ENCODE results near the gene AUTS2. TPM values are rescaled to one million over a fixed set of nuclear protein-coding genes. Genes with fewer than 3 reads are reported as not detected.

AUTS2 gene
- polyA plus RNA-seq, 3 donors, result 0.08 to 0.35 TPM; not detected in 1

GRCh38 chr7:69957661-69958060, 359.4 kb downstream of the AUTS2 start:
- H3K27ac Mint-ChIP-seq, result no peak overlapping the region
- peaks cover 8% of the 10 kb centered on the region for H3K4me1 Mint-ChIP-seq
- no CpG with 5 or more reads among the region's 2 CpGs for WGBS (ENCODE audit: insufficient coverage)
- Histone ChIP-seq H2AFZ (ENCODE audit: insufficient read depth, low read depth, low read length, poor library complexity, severe bottlenecking) (no peak overlapping the region), H3K9ac (ENCODE audit: insufficient read depth, low read length, poor library complexity, severe bottlenecking) (no peak overlapping the region), H3K27ac (ENCODE audit: low read depth in 1 of 2, low read length in 2 of 2) (no peak overlapping the region), H3K4me3 (replicated peaks in 1 of 3; ENCODE audit: low read depth in 2 of 3, low read length in 3 of 3) (no peak overlapping the region), H3K4me1 (ENCODE audit: control insufficient read depth in 1 of 2, insufficient read depth in 2 of 2, low read length in 2 of 2) (no peaks in the 10 kb centered on the region), H3K9me3 (replicated peaks in 1 of 2; ENCODE audit: control insufficient read depth in 1 of 2, insufficient read depth in 1 of 2, low read length in 2 of 2) (no peaks in the 10 kb centered on the region), H3K36me3 (replicated peaks in 1 of 2; ENCODE audit: control insufficient read depth in 1 of 2, insufficient read depth in 2 of 2, low read length in 2 of 2) (no peaks in the 10 kb centered on the region), H4K20me1 (ENCODE audit: insufficient read depth, low read length) (no peaks in the 10 kb centered on the region), H3K79me2 (ENCODE audit: insufficient read depth, low read length) (no peaks in the 10 kb centered on the region), H3K4me2 (replicated peaks; ENCODE audit: extremely low read depth, low read length, poor library complexity, severe bottlenecking) (no peak overlapping the region), H3K27me3 (ENCODE audit: control insufficient read depth in 2 of 2, insufficient read depth in 2 of 2, low read length in 2 of 2) (no peaks in the 10 kb centered on the region)
- no peaks in the 10 kb centered on the region for H3K9me3 Mint-ChIP-seq
- H3K4me3 Mint-ChIP-seq, result no peak overlapping the region
- TF ChIP-seq, protein P1, sequence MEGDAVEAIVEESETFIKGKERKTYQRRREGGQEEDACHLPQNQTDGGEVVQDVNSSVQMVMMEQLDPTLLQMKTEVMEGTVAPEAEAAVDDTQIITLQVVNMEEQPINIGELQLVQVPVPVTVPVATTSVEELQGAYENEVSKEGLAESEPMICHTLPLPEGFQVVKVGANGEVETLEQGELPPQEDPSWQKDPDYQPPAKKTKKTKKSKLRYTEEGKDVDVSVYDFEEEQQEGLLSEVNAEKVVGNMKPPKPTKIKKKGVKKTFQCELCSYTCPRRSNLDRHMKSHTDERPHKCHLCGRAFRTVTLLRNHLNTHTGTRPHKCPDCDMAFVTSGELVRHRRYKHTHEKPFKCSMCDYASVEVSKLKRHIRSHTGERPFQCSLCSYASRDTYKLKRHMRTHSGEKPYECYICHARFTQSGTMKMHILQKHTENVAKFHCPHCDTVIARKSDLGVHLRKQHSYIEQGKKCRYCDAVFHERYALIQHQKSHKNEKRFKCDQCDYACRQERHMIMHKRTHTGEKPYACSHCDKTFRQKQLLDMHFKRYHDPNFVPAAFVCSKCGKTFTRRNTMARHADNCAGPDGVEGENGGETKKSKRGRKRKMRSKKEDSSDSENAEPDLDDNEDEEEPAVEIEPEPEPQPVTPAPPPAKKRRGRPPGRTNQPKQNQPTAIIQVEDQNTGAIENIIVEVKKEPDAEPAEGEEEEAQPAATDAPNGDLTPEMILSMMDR (IDR thresholded peaks at IDR 0.05), result no peak
- no peaks in the 10 kb centered on the region for H3K36me3 Mint-ChIP-seq
- intact Hi-C loops (cut with micrococcal nuclease), result no loop called here
- H3K27me3 Mint-ChIP-seq (ENCODE audit: low read depth in 3 of 3), result no peaks in the 10 kb centered on the region
- no peak for DNase-seq

DNA sequence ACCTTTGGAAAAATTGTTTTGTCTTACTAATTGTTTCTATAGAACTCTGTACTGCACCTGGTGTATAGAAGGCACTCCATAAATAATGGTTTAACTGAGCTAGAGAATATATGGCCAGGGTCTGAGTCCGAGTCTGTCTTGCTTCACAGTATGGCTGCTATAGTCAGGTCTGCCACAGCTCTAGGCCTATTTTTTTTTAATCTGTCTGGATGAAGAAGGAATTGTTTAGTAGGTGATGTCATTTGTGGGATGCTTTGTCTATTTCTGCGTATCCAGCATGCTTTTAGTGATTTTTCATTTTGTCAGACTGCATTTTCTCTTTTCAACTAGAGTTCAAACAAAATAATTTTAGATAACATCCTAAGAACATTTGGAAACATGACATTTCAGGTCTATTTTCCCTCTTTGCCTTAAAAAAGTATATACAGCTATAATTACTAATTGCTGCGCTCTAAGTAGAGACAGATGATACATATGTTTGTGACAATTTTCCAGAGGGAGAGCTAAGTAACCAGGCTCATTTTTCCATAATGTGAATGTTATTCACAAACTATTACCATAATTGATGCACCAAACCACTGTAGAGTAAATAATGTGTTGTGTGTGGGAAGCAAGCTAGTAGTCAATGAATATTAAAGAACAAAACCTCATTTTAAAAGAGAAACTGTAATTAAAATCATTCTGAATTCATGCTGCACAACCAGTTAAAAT, 361.7 kb downstream of the AUTS2 start:
- Histone ChIP-seq H3K9ac (ENCODE audit: insufficient read depth, low read length, poor library complexity, severe bottlenecking) (no peak overlapping the region), H3K4me3 (replicated peaks in 1 of 3; ENCODE audit: low read depth in 2 of 3, low read length in 3 of 3) (no peak overlapping the region), H4K20me1 (ENCODE audit: insufficient read depth, low read length) (no peaks in the 10 kb centered on the region), H3K4me2 (replicated peaks; ENCODE audit: extremely low read depth, low read length, poor library complexity, severe bottlenecking) (no peak overlapping the region), H3K4me1 (ENCODE audit: control insufficient read depth in 1 of 2, insufficient read depth in 2 of 2, low read length in 2 of 2) (no peaks in the 10 kb centered on the region), H3K79me2 (ENCODE audit: insufficient read depth, low read length) (no peaks in the 10 kb centered on the region), H3K36me3 (replicated peaks in 1 of 2; ENCODE audit: control insufficient read depth in 1 of 2, insufficient read depth in 2 of 2, low read length in 2 of 2) (no peaks in the 10 kb centered on the region), H3K27me3 (ENCODE audit: control insufficient read depth in 2 of 2, insufficient read depth in 2 of 2, low read length in 2 of 2) (no peaks in the 10 kb centered on the region), H3K9me3 (replicated peaks in 1 of 2; ENCODE audit: control insufficient read depth in 1 of 2, insufficient read depth in 1 of 2, low read length in 2 of 2) (no peaks in the 10 kb centered on the region), H3K27ac (ENCODE audit: low read depth in 1 of 2, low read length in 2 of 2) (no peak overlapping the region), H2AFZ (ENCODE audit: insufficient read depth, low read depth, low read length, poor library complexity, severe bottlenecking) (no peak overlapping the region)
- no peak overlapping the region for H3K4me3 Mint-ChIP-seq
- no peaks in the 10 kb centered on the region for H3K9me3 Mint-ChIP-seq
- no peak overlapping the region for H3K27ac Mint-ChIP-seq
- WGBS (ENCODE audit: insufficient coverage), result no CpG with 5 or more reads among the region's 3 CpGs
- no peak for DNase-seq
- no peaks in the 10 kb centered on the region for H3K36me3 Mint-ChIP-seq
- intact Hi-C loops (cut with micrococcal nuclease), result no loop called here
- peaks cover 0 to 2% (median 0%) of the 10 kb centered on the region in 3 donors for H3K27me3 Mint-ChIP-seq (ENCODE audit: low read depth in 3 of 3)
- H3K4me1 Mint-ChIP-seq, result peaks cover 10% of the 10 kb centered on the region
- TF ChIP-seq, protein P1 (IDR thresholded peaks at IDR 0.05), result no peak

Data from CD14-positive monocyte (primary cell).